MG63 (cell line): ENCODE results near the gene SAFB2. TPM values are rescaled to one million over a fixed set of nuclear protein-coding genes. Genes with fewer than 3 reads are reported as not detected.

Experiments used
- DNase-seq: peaks from one replicate; pipeline ENCODE4 v3.0.0-alpha.2; 2020
- H3K27me3 ChIP-seq: fragments of 250-450 bp; sonication (Bioruptor Pico); 2 replicates; pipeline ENCODE4 v1.5.1; 2020; ENCODE audit warnings: mild to moderate bottlenecking, moderate library complexity
- H3K36me3 ChIP-seq: fragments of 250-450 bp; sonication (Bioruptor Pico); 2 replicates; pipeline ENCODE4 v1.5.1; 2020; ENCODE audit warnings: mild to moderate bottlenecking, moderate library complexity
- H3K4me3 ChIP-seq: fragments of 250-450 bp; sonication (Bioruptor Pico); 2 replicates; pipeline ENCODE4 v1.5.1; 2020; ENCODE audit warnings: mild to moderate bottlenecking, moderate library complexity
- H3K9me3 ChIP-seq: fragments of 250-450 bp; sonication (Bioruptor Pico); 2 replicates; pipeline ENCODE4 v1.5.1; 2020; ENCODE audit warnings: mild to moderate bottlenecking, moderate library complexity
- total RNA-seq: library from RNA; depleted of rRNA; stranded (reverse); fragments of >200 nt; shearing (Covaris generic); gene quantifications from 2 replicates; pipeline ENCODE4 v1.2.3, GENCODE V29; 2014; ENCODE audit warnings: low replicate concordance

The SAFB2 gene
- total RNA-seq, 1 experiment from 2014 or later, result 12.3 TPM

- no peaks in the 10 kb centered on the region for H3K27me3 ChIP-seq
- H3K4me3 ChIP-seq, result no peak overlapping the region
- peaks cover 38% of the 10 kb centered on the region for H3K36me3 ChIP-seq
- no peak for DNase-seq
- H3K9me3 ChIP-seq, result no peaks in the 10 kb centered on the region
Observed at GRCh38 chr19:5643060-5643459, 20.5 kb upstream of the SAFB2 start.

DNA sequence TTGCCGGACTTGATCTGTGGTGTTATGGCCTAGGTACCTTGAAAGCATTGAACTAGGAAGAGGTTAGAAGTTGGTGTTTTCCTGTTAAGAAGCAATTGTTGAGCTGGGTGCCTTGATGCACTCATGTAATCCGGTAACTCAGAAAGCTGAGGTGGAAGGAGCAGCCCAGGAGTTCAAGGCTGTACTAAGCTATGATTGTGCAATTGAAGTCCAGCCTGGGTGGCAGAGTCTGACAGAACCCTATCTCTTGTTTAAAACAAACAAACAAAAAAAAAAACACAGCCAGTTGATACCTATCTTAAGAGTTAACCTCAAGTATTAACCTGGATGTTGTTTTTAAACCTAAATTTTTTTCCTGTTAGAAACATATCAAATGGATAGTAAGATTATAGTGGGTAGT lies 19.6 kb upstream of the SAFB2 start:
- Histone ChIP-seq H3K27me3 (no peaks in the 10 kb centered on the region), H3K9me3 (no peaks in the 10 kb centered on the region), H3K36me3 (peaks cover 34% of the 10 kb centered on the region), H3K4me3 (no peak overlapping the region)
- DNase-seq, result no peak

GRCh38 chr19:5641171-5641570 lies 18.6 kb upstream of the SAFB2 start:
- no peak for DNase-seq
- Histone ChIP-seq H3K4me3 (no peak overlapping the region), H3K36me3 (peaks cover 25% of the 10 kb centered on the region), H3K27me3 (no peaks in the 10 kb centered on the region), H3K9me3 (no peaks in the 10 kb centered on the region)

GRCh38 chr19:5637971-5638370 lies 15.4 kb upstream of the SAFB2 start:
- Histone ChIP-seq H3K36me3 (peaks cover 15% of the 10 kb centered on the region), H3K9me3 (no peaks in the 10 kb centered on the region), H3K4me3 (no peak overlapping the region), H3K27me3 (no peaks in the 10 kb centered on the region)
- DNase-seq, result no peak

DNA sequence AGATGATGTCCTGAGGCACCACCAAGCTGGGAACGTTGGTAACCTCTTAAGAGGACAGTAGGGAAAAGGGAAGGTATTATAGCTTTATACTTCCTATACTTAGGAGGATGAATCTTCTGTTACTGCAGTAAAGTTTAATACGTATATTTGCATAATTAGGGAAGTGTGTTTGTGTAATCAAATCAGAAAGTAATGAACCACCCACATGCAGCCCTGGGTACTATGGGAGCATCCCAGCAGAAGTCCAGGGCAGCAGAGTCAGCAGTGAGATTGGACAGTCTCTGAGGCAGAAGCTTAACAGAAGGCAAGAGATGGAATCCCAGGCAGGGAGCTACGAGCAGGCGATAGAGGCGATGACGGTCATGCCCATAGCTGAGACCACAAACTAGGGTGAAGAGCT lies 12.9 kb upstream of the SAFB2 start:
- Histone ChIP-seq H3K27me3 (no peaks in the 10 kb centered on the region), H3K36me3 (peaks cover 16% of the 10 kb centered on the region), H3K9me3 (no peaks in the 10 kb centered on the region), H3K4me3 (no peak overlapping the region)
- DNase-seq, result no peak

GRCh38 chr19:5632657-5633056 lies 10.1 kb upstream of the SAFB2 start:
- no peak for DNase-seq
- peaks cover 29% of the 10 kb centered on the region for H3K36me3 ChIP-seq
- no peaks in the 10 kb centered on the region for H3K27me3 ChIP-seq
- no peaks in the 10 kb centered on the region for H3K9me3 ChIP-seq
- no peak overlapping the region for H3K4me3 ChIP-seq

DNA sequence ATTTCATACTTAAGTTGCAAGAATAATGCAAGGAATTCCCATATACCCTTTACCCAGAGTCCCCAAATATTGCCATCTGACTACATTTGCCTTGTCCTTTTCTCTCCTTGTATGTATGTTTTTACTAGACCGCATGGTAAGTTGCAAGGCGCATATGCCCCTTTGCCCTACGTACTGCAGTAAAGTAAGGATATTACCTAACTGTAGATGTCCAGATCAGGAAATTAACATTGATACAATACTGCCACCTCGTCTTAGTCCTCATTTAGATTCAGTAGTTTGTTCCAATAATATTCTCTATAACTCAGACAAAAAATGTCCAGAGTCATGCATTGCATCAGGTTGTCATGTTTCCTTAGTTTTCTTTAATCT lies 9.7 kb upstream of the SAFB2 start:
- peaks cover 33% of the 10 kb centered on the region for H3K36me3 ChIP-seq
- H3K4me3 ChIP-seq, result no peak overlapping the region

GRCh38 chr19:5631567-5632240 lies 9.1 kb upstream of the SAFB2 start:
- Histone ChIP-seq H3K27me3 (no peaks in the 10 kb centered on the region), H3K4me3 (no peak overlapping the region), H3K9me3 (no peaks in the 10 kb centered on the region), H3K36me3 (peaks cover 39% of the 10 kb centered on the region)
- DNase-seq, result no peak

More for the DNA sequence above, 9.7 kb upstream of the SAFB2 start:
- no peaks in the 10 kb centered on the region for H3K27me3 ChIP-seq
- no peak for DNase-seq
- H3K9me3 ChIP-seq, result no peaks in the 10 kb centered on the region

- Histone ChIP-seq H3K36me3 (peaks cover 54% of the 10 kb centered on the region), H3K4me3 (no peak overlapping the region), H3K9me3 (no peaks in the 10 kb centered on the region), H3K27me3 (no peaks in the 10 kb centered on the region)
- DNase-seq, result no peak
Observed at GRCh38 chr19:5628919-5629481, 6.4 kb upstream of the SAFB2 start.

- H3K9me3 ChIP-seq, result no peaks in the 10 kb centered on the region
- H3K27me3 ChIP-seq, result no peaks in the 10 kb centered on the region
- peaks cover 52% of the 10 kb centered on the region for H3K36me3 ChIP-seq
- DNase-seq, result no peak
- no peak overlapping the region for H3K4me3 ChIP-seq
Observed at GRCh38 chr19:5628461-5628860, 5.9 kb upstream of the SAFB2 start.

- Histone ChIP-seq H3K9me3 (no peaks in the 10 kb centered on the region), H3K27me3 (no peaks in the 10 kb centered on the region), H3K4me3 (no peak overlapping the region), H3K36me3 (peaks cover 47% of the 10 kb centered on the region)
- no peak for DNase-seq
Observed at GRCh38 chr19:5627395-5627904, 4.9 kb upstream of the SAFB2 start.

DNA sequence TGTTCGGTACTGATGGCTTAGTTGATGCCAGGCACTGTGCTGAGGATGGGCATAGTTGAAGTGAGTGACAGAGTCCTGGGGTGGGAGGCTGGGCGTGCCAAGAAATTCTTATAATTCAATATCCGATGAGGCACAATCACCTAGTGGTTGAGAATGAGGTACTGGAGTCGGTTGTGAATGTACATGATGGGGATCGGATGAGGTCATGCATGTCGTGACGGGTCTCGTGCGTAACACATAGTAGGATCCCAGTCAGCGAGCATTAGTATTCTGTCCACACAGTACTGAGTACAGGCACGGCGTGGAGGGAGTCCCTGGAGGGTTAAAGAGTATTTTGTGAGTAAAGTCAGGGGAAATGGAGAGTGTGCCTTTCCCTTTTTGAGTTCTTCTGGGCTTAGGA lies 3.1 kb upstream of the SAFB2 start:
- H3K4me3 ChIP-seq, result no peak overlapping the region
- peaks cover 48% of the 10 kb centered on the region for H3K36me3 ChIP-seq
- H3K9me3 ChIP-seq, result no peaks in the 10 kb centered on the region
- no peak for DNase-seq
- no peaks in the 10 kb centered on the region for H3K27me3 ChIP-seq

DNA sequence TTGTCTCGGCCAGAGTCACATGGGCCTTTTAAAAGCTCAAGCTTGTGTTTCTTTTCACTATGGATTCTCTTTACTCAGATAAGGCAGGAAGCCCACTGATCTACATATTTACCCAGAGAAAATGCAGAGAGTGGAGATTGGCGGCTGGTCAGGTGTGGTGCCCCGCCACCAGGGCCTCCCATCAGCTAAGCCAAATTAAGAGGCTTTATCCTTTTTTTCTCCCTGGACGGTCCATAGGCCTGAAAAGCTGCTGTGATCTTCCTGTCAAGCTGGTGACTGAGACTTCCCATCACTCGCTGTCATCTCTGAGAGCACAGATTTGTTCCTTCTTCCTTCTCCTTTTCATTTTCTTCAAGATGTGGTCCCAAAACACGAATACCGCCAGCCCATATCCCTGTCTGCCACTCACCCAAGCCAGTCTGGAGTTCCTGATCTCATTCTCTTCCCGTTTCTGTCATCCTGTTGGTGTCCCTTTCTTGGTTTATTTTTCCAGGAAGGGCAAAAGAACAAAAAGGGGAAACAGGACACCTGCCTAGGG lies 2.2 kb upstream of the SAFB2 start:
- H3K36me3 ChIP-seq, result peaks cover 54% of the 10 kb centered on the region
- peak overlapping the region; percentile 88 for H3K4me3 ChIP-seq
- no peaks in the 10 kb centered on the region for H3K27me3 ChIP-seq
- no peak for DNase-seq
- H3K9me3 ChIP-seq, result no peaks in the 10 kb centered on the region

- Histone ChIP-seq H3K9me3 (no peaks in the 10 kb centered on the region), H3K36me3 (peaks cover 58% of the 10 kb centered on the region), H3K27me3 (no peaks in the 10 kb centered on the region), H3K4me3 (peak overlapping the region; percentile 88)
- DNase-seq, result peak; percentile 39
Observed at GRCh38 chr19:5624018-5624663, 1.6 kb upstream of the SAFB2 start.

DNA sequence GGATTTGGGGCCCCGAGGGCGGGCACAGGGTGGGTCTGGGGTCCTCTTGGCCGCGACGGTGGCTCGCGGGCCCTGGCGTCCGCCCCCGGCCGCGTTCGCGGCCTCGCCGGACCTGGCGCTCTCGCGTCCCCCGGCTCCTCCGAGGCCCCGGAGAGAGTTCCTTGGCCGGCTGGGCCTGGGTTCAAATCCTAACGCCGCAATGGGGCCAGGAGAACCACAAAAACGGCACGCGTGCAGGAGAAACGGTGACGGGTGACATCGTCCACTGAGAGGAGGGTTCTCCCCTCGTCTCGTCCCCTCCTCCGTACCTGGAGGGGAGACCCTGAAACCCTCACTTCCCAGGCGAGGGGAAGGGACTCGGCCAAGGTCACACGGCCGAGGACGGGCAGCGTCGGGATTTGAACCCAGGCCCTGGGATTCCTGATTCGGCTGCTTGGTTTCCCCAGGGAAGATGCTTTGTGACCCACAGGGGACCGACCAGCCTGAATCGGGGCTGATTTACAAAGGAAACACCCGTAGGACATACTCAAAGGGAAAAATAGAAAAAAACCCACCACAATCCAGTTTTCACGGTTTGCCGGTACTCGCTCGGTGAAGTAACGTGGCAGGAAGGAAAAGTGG lies 931 bp upstream of the SAFB2 start:
- H3K9me3 ChIP-seq, result no peaks in the 10 kb centered on the region
- H3K27me3 ChIP-seq, result no peaks in the 10 kb centered on the region
- H3K36me3 ChIP-seq, result peaks cover 61% of the 10 kb centered on the region
- no peak for DNase-seq
- peak overlapping the region; percentile 88 for H3K4me3 ChIP-seq

- peaks cover 52% of the 10 kb centered on the region for H3K36me3 ChIP-seq
- peak overlapping the region; percentile 88 for H3K4me3 ChIP-seq
- no peak for DNase-seq
- no peaks in the 10 kb centered on the region for H3K27me3 ChIP-seq
- H3K9me3 ChIP-seq, result no peaks in the 10 kb centered on the region
Observed at GRCh38 chr19:5621945-5622464, 571 bp downstream of the SAFB2 start.
